ENCODE data around the gene ATP8A1.

Gene ATP8A1

GRCh38 chr4:42510225-42510624, 146.7 kb downstream of the ATP8A1 start:
- TF ChIP-seq, protein P1, sequence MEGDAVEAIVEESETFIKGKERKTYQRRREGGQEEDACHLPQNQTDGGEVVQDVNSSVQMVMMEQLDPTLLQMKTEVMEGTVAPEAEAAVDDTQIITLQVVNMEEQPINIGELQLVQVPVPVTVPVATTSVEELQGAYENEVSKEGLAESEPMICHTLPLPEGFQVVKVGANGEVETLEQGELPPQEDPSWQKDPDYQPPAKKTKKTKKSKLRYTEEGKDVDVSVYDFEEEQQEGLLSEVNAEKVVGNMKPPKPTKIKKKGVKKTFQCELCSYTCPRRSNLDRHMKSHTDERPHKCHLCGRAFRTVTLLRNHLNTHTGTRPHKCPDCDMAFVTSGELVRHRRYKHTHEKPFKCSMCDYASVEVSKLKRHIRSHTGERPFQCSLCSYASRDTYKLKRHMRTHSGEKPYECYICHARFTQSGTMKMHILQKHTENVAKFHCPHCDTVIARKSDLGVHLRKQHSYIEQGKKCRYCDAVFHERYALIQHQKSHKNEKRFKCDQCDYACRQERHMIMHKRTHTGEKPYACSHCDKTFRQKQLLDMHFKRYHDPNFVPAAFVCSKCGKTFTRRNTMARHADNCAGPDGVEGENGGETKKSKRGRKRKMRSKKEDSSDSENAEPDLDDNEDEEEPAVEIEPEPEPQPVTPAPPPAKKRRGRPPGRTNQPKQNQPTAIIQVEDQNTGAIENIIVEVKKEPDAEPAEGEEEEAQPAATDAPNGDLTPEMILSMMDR (conservative IDR thresholded peaks at IDR 0.05; ENCODE audit: control insufficient read depth, insufficient read depth, low read depth, low read length): no peak
- H3K4me3 ChIP-seq (ENCODE audit: control insufficient read depth, low read depth, low read length): no peak overlapping the region

DNA sequence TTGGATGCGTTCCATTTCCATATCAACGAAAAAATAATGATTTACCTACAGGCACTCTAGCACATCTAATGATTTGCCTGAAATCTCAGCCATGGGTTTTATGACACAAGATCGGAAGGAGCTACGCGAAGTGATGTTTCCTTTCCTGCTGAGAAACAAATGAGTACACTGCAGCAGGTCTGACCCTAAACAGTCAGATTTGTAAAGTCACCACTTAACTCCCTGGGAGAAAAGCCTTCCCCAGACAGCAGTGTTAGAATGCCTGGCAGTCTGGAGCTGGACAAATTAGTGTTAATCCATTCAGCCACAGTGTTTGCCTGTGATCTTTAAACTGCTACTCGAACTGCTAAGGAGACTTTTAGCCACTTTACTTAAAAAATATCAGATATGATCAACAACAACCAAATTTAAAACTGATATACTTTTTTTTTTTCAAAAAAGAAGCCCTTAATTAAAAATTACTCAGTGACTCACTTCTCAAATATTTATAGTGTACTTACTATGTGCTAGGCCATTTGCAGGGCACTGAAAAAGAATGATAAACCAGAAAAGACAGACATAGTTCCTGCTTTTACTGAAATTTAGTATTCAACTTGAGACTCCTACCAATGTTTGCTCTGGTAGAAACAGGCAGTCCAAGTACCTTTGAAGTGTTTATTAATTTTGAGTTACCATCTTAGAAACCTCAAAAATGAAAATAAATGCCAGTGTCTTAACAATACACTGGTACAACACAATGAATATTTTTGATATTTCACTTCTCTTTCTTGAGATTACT, 155.1 kb downstream of the ATP8A1 start:
- TF ChIP-seq, protein P1 (conservative IDR thresholded peaks at IDR 0.05; ENCODE audit: control insufficient read depth, insufficient read depth, low read depth, low read length): no peak
- DNase-seq (ENCODE audit: low read depth): no peak
- no peak overlapping the region for H3K4me3 ChIP-seq (ENCODE audit: control insufficient read depth, low read depth, low read length)

More at GRCh38 chr4:42510225-42510624, 146.7 kb downstream of the ATP8A1 start:
- DNase-seq (ENCODE audit: low read depth): no peak

- no peak overlapping the region for H3K4me3 ChIP-seq (ENCODE audit: control insufficient read depth, low read depth, low read length)
- no peak for DNase-seq (ENCODE audit: low read depth)
- TF ChIP-seq, protein P1 (conservative IDR thresholded peaks at IDR 0.05; ENCODE audit: control insufficient read depth, insufficient read depth, low read depth, low read length): no peak
These were observed 158.9 kb downstream of the ATP8A1 start for GRCh38 chr4:42498040-42498439.

DNA sequence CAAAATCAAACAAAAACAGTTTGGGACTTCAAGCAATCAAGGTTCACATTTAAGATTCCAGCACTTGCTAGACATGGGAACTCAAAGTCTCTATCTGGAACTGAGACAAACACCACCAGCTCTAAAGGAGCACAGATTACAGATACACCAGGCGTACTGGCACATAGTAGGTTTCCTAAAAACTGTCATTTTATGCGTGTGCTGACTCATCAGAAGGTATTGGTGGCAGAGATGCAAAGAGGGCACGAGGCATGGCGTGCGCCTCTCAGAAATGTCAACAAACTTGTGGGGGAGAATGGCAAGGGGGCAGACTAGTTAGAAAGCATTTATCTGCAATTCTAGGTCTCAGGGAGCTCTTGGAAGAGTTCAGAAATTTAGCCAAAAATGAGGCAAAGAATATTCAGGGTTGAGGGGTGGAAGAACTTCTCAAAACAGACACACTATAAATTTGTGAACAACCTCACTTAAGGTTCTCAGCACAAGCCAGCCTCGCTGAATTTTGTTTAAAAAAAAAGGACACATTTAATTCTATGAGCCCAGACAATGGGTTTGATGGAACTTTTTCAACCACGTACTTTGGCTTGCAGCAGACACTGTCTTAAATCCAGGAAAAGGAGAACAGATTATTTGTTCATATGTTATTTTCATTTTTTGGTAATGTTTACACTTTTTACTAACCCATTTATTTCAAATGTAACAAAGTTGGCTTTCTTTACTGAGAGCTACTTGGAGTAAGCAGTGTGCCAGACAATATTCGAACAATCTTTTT, 159.6 kb downstream of the ATP8A1 start:
- TF ChIP-seq, protein P1 (conservative IDR thresholded peaks at IDR 0.05; ENCODE audit: control insufficient read depth, insufficient read depth, low read depth, low read length): no peak
- no peak overlapping the region for H3K4me3 ChIP-seq (ENCODE audit: control insufficient read depth, low read depth, low read length)
- DNase-seq (ENCODE audit: low read depth): no peak

DNA sequence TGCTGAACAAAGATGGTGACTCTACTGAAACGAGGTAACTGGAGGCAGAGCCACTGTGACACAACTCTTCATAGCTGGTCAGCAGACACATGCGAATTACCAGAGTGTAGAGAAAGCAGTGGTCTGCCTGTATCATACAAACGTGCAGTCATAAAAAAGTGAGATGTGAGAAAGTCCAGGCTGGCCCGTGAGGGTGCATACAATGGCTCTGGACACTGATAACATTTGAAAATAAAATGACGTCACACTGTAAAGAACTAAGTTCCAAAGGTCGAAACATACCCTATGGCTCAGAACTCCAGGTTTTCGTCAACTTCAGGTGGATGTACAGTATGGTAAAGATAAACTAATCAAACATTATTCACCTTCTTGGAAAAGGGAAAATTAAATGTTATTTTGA, 163.9 kb downstream of the ATP8A1 start:
- no peak overlapping the region for H3K4me3 ChIP-seq (ENCODE audit: control insufficient read depth, low read depth, low read length)
- TF ChIP-seq, protein P1 (conservative IDR thresholded peaks at IDR 0.05; ENCODE audit: control insufficient read depth, insufficient read depth, low read depth, low read length): no peak
- DNase-seq (ENCODE audit: low read depth): no peak

DNA sequence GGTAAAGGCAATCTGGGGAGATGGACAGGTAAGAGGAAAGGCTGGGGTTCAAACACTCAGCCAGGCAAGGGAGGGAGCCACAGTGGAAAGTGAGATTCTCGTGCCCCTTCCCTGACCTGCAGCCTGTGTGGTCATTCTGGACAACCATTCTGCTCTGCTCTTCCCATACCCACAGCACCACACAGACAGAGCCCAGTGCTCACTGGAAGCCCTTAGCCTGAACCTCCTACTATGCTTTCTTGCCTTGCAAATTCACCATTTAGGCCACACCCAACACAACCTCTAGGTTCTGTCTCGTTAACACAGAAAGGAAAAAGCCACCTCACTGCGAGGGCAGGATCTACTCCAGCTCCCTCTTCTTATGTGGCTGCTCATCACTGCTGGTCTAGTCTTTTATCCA, 166.9 kb downstream of the ATP8A1 start:
- no peak overlapping the region for H3K4me3 ChIP-seq (ENCODE audit: control insufficient read depth, low read depth, low read length)
- DNase-seq (ENCODE audit: low read depth): no peak
- TF ChIP-seq, protein P1 (conservative IDR thresholded peaks at IDR 0.05; ENCODE audit: control insufficient read depth, insufficient read depth, low read depth, low read length): no peak
